ENCODE data around the gene PLEK.

- no peak for TF ChIP-seq CTCF (IDR thresholded peaks at IDR 0.05)
- no peak for TF ChIP-seq EZH2 (IDR thresholded peaks at IDR 0.05; ENCODE audit: borderline replicate concordance, insufficient read depth, low read depth, low read length, poor library complexity, severe bottlenecking)
These were observed 53.3 kb downstream of the PLEK start for GRCh38 chr2:68418419-68418818.
